CD4-positive, alpha-beta T cell treated with Interleukin-2 at 100 ng/mL for 4 hours (primary cell): ENCODE results near the gene MYCL.

ENCODE experiments used
- DNase-seq: peaks from one replicate; pipeline ENCODE4 v3.0.0-alpha.2; 2020; ENCODE audit warnings: low spot score

MYCL gene, protein sequence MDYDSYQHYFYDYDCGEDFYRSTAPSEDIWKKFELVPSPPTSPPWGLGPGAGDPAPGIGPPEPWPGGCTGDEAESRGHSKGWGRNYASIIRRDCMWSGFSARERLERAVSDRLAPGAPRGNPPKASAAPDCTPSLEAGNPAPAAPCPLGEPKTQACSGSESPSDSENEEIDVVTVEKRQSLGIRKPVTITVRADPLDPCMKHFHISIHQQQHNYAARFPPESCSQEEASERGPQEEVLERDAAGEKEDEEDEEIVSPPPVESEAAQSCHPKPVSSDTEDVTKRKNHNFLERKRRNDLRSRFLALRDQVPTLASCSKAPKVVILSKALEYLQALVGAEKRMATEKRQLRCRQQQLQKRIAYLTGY

DNA sequence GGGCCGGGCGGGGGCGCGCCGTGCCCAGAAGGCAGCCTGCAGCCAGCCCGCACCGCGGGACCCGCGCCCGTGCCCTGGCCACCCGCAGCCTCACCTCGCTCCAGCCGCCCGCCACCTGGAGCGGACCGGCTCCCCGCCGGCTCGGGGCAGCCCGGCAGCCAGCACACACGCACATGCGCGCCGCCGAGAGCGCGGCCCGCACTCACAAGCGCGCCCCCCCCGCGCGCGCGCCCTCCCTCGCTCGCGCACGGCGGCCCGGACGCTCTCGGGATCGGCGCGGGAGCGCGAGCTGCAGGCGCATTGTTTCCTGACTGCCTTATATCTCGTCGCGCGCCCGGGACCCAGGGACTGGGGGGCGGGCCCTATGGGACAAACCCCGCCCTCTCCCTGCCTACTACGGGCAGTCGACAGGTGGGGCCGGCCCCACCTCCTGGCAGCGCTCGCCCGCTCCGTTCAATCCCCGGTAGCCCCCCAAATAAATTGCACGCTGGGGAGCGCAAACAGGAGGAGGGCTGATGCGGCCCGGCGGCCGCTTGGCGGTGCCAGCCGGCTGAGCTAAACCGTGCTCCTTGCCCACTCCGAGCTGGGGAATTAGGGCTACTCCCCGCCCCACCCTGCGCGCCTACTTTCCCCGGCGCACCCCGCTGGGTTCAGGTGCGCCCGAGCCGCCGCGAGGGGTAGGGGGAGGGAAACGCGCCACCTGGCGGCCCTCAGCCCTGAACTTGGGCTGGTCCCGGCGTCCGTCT lies at the start of gene MYCL:
MYCL (minus strand) TSS at position 204 of the 746 bp plus-strand sequence. CDS start 483 bp downstream, outside the sequence.
- DNase-seq = peak; percentile 66

DNA sequence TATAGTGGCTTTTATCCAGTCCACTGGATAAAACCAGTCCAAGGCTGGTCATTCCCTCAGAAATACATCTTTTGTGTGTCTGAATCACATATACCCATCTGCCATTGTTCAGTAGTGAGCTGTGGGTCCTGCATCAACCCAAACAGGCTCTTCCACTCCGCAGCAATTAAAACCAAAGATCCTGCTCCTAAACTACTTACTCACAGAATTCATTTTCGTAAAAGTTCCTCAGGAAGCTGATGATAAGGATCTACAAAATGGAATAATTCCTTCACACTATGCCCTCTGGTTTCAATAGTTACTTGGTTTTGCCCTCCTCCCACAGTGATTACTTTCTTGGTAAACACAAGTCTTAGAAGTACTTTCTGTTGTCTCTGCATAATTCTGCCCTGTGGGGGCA lies 48.2 kb upstream of the MYCL start:
- DNase-seq = no peak

DNA sequence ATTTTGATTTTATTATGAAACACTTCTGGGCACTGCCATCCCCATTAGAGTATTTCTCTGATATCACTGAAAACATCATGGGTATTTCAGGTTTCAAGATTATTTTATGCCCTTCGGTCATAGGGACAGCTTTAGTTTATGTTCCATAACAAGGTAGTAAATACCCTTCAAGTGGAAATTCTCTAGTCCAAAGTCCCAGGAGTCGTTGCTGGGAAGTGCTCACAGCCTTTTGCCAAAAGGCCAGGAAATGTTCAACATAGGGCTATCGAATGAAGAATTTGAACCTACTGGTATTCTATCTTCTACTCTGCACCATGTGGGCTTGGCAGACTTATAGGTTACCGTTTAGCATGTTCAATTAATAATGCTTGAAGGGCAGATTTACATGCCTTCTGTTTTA lies 45.5 kb upstream of the MYCL start:
- DNase-seq = no peak

DNA sequence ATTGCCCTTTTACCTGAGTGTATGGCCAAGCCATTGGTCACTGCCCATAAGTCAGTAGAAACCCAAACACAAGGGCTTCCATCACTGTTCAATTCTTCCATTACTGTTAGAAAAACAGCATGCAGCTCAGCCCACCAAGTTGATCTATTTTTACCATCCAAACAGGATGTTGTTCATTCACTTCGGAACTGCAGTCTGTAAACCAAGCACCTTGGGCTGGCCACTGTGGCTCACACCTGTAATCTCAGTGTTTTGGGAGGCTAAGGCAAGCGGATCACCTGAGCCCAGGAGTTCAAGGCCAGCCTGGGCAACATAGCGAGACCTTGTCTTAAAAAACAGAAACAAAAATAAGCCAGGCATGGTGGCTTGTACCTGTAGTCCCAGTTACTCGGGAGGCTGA lies 44.5 kb upstream of the MYCL start:
- no peak for DNase-seq

DNA sequence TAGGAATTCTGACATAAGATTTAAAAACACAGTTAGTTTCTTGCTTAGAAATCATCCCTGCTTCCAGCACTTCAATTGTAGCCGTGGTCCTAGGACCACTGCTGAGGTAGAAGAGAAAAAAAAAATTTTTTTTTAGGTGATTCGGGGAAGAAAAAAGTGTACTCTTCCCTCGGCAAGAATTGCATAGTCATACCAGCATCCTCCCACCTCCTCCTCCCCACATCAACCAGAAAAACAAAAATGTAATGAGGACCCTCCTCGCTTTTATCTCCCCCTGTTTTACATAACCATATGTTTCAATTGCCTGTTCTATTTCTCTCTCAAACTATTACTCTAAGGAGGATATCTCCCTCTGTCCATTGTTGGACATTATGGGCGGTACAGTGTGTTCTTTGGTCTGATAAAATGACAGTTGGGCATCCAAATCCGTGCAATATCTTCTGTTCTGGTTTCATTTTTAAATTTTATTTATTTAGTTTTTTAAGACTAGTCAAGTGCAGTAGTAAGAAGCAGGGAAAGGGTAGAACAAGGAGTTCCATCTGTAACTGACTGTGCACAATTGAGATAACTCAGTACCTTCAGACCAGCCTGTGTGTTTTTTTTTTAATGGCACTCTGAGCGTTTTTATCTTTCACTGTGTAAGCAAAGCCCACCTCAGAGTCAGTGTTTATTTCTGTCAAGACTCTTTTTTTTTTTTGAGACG lies 42.8 kb upstream of the MYCL start:
- DNase-seq = no peak

DNA sequence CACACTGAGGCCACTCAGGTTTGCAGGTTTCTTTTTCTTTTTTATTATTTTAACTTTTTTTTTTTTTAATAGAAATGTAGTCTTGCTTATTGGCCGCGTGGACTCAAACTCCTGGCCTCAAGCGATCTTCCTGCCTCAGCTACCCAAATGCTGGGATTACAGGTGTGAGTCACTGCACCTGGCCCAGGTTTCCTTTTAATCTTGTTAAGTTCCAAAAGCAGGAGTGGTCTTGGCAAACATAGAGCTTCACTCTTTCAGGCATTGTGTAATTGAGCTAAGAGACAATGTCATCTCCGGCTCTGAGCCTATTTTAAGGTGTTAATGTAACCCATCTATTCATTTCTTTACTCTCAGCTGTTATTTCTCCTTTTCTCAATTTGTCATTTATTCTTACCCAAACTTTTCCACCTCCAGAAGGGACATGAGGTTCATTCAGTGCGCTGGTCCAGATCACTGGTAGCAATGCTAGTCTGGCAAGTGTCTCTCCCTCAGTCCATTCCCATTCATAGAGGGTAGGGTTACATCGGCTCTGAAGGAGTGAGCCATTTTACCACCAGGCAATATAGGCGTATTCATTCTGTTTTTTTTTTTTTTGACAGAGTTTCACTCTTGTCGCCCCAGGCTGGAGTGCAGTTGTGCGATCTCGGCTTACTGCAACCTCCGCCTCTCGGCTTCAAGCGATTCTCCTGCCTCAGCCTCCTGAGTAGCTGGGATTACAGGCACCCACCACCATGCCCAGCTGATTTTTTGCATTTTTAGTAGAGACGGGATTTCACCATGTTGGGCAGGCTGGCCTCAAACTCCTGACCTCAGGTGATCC lies 42.0 kb upstream of the MYCL start:
- DNase-seq = no peak

DNA sequence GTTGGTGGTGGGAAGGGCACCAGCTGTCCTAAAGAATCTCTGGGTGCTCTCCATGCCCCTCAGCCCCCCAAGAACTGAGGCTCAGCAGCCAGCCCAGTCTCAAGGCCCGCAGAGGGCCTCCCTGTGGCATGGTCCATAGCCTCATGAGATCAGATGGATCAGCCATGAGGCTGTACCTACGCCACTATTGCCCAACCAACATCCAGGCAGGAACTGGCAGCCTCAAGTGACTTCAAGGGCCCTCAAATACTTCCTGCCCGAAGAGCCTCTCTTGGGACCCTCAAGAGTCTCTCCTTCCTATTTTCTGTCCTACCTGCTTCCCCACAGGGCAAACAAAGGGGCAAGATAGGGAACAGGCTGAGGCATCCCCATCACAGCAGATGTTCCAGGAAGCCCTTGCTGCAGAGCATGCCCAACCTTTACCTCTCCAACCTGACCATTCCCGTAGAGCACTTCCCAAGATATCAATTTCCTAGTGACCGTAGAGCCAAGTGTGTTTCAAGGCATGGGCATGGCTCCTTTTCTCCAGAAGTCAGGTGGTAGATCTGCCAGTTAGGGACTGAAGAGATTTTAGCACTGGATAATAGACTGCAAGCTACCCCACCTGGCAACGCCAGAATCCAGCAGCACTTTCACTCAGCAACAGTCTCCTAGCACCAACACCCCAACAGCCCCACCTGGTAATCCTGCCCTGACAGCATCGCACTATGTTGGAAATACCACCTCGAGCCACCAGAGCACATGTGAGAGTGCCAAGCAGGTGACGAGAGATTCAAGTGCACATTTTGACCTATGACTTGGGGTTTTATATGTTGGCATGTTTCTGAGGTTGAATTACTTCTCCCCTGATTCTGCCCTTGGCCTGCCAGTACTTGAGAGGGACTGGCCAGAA lies 39.5 kb upstream of the MYCL start:
- no peak for DNase-seq

DNA sequence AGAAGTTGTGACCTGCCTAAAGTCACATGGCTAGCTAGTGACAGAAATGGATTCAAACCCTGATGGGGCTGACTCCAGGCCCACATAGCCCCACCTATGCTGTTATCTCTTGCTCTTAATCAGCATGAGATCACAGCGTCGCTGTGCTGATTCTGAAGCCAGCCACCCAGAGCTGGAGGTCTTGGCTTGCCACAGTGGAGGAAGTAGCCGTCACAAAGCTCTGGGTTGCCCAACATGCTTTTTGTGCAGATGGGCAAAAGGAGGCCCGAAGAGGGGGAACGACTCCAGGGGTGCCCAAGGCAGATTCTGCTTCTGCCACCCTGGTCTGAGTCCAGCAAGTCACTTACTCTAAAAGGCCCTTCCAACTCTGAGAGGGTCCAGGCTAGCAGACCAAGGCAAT lies 38.5 kb upstream of the MYCL start:
- no peak for DNase-seq

DNA sequence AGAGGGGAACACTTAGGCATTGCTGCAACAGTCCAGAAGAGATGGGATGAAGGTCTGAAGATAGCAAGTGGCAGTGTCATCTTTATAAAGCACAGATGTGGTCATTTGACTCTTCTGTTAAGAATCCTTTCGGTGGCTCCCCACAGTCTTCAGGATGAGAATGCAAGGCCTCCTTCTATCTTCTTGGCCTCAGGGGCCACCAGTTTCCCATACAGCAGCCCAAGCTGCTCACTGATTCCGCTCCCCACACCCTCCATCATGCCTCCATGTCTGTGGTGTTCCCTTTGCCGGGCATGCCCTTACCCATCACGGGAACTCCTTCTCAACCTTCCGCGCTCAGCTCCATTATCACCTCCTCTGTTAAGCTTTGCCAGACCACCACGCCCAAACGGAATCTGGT lies 37.1 kb upstream of the MYCL start:
- no peak for DNase-seq

DNA sequence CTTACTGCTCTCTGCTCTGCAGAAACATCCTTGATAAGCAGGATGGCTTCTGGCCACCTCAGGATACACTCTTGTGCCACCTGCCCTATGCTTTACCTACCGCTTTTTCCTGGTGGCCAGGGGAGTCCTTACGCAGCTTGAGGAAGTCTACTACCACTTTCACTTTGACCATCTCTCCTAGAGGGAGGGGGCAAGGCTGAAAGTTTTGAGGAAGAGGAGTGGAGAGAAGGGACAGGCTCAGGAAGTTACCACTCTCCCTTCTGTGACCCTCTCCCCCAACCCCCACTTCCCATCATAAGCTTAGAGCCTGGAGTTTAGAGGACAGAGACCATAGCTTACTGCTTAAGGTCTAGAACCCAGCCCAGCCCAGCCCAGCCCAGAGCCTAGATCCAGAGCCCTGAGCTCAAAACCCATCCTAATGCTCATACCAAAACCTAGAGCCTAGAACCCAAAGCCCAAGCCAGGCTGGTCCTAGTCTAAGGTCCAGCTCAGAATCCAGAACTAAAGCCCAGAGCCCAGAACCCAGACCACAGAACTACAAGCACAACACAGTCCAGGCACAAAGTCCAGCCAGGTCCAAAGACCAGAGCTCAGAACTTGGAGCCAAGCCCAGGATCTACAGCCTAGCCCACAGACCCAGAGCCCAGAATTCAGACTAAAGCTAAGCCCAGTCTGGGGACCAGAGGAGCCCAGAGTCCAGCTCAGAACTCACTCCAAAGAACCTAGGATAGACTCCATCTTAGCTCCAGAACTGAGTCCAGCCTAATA lies 35.2 kb upstream of the MYCL start:
- DNase-seq = no peak

DNA sequence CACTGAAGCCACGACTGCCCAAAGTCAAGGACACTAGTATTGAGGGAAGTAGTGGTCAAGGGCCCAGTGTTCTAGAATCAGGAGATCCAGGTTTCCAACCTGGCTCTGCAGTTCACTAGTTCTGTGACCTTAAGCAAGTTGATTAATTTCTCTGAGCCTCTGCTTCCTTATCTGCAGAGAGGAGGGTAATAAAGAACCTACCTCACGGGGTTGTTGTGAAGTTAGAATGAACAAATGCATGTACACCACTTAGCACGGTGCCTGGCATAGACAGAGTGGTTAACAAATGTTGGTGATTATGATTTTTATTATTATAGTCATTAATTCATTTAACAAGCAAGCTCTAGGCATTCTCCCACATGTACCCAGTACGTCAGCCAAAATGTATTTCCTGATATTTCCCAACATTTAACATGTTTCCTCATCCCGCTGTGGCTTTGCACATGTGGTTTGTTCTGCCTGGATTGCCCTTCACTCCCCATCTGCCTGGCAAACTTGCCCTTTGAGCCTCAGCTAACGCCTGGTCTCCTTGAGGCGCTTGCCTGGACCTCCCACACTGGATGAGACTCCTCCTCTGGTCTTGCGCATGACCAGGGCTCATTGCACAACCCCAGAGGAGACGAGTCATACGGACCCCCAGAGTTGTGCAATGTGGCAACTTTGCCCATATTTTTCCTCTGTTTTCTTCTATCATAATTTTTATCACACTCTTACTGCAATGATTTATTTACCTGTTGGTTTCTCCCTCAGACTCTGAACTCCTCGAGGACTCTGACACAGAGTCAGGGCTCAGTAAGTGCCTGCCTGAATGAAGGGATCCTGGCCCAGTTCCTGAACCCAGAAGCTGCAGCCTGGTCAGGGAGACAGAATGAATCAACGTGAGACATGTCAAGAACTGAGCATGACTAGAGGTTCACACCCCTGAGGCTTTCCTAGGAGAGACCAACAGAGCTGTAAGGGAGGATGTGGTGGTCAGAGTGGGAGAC lies 32.5 kb upstream of the MYCL start:
- DNase-seq = no peak

DNA sequence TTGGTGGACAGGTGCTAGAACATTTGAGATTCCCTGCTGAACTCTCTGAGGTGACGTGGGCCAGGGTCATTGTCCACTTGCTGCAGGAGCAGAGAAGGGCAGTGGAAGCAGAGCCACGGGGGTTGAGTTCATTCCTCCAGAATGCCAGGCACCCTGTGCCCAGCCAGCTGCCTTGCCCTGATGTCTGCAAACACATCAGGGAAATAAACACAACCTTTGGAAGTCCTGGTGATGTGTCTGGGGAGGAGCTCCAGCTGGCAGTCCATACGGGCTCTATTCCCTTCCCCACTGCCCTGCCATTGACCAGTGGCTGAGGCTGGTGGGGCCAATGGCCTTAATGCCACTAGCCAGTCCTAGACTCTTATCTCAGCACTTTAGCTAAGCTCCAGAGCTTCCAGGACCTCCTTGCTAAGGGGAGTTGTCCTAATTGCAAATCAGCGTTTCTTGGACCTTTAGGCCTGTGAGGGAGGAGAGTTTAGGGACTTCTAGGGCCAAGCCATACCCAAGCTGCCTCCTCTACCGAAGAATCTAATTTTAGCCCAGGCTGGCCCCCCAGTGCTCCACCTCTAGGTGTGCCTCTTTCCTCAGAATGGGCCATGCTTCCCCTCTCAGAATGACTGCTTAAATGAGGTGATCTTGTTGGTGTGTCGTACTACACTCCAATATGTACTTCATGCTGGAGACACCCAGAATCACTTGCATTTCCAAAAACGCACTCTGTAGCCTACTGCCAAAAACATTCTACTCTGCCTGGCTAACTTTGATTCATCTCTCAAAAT lies 27.3 kb upstream of the MYCL start:
- DNase-seq = no peak

DNA sequence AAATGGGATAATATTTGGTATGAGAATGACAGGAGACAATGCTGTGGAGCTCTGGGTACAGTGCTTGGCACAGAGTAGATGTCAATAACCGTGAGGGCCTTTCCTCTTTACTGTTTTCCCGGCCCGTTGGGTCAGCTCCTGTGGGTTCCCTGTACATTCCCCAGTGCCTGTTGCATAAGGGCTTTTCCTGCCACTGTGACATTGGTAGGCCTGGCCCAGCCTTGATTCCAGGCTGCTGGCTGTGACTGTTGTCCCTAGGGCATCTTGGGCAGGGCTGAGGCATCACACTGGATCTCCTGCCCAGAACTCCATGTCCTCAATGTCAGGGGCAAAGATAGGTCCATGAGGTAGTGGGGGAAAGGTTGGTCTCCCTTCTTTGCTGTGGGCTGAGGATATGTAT lies 25.8 kb upstream of the MYCL start:
- no peak for DNase-seq

DNA sequence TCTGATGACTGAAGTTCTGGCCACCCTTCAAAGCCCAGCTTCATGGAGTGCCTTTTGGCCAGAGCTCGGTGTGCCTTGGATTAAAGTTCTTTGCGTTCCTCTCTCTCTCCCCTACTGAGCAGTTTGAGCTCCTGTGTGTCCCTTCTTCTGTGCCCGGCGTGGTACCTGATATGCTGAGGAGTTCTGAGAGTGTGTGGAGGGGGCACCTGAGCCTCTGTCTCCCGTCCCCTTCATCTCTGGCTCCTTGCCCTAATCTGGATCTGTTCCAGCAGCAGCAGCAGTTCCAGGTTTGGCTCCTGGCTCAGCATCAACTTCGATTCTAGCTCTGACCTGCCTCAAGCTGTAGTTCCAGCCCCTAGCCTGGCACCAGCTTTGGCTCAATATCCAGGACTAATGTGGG lies 25.1 kb upstream of the MYCL start:
- no peak for DNase-seq

DNA sequence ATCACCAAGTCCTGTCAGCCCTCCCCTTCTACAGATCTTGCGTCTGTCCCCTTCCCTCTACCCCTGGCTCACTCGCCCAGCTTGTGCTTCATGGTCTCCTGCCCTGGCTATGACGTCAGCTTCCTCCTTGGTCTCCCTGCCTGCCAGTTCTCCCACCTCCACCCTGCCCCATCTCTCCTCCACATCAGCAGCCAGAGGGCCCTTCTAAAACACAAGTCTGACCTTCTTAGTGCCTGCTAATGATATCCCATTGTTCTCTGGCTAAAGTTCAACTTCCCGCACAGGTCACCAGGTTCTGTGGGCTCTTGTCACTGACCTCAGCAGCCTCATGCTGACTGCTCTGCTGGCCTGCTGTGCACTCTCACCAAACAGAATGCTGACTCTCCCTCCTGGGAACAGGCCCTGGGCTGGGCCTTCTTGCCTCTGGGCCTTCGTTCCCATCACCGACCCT lies 24.7 kb upstream of the MYCL start:
- no peak for DNase-seq

DNA sequence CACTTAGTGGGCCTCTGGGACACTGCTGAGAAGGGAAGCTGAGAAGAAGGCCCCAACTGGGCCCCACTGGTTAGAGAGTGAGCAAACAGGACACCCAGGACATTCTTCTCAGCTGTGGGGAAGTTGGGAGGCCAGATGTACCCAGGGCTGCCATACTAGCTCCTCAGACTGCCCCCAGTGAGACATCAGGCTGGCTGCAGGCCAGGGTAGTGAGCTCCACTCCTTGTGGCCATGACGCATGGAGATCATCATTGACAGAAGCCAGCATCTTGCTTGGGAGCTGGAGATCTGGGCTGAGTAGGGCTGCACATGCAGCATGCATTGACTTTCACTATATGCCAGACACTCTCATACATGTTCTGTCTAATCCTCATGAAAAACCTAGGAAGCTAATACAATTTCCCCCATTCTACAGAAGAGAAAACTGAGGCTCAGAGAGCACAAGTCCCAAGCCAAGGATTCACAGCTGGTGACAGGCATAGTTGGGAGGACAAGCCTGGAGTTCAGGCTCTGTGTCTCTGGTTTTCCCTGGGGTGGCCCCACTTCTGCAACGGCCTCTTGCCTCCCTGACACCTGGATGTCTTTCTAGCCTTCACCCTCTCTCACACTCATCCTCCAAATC lies 24.1 kb upstream of the MYCL start:
- DNase-seq = no peak

DNA sequence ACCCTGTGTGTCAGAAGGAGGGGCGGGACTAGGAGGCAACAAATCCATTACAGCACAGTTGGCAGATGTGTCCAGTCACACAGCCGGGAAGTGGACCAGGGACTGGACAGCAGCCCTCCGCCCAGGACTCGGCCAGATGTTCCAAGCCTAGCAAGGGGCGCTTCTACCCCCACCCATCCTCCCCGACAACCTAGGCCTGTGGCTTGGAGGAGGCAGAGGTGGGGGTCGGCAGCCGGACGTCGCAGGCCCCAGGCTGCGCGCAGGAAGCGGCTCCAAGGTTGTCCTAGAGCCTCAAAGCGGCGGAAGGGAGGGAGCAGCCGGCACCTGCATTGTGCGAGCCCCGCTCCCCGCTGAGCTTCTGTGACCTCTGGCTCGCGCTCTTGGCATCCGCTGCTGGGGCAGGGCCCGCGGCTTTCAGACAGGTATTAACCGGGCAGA lies 20.6 kb upstream of the MYCL start:
- DNase-seq = no peak

DNA sequence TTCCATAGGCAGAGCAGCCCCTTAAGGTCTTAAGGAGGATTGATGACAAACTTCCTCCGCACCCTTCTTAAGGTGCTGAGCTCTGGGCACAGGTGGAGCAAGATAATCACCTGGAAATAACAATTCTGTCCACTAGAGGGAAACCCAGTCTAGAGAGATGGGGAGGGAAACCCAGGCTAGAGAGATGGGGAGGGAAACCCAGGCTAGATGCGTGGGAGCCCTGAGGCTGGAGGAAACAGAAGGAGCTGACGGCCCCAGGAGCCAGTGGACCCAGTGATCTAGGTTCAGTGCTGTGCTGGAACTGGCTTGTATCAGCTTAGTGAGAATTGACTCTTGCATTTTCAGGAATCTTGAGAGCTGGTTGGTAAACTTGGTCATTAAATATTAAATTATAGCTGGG lies 17.8 kb upstream of the MYCL start:
- DNase-seq = peak; percentile 77
